RKO (cell line): ENCODE results near the gene DHRS3.

Experiments
- DNase-seq: peaks from one replicate; pipeline ENCODE4 v3.0.0-alpha.2; 2016; ENCODE audit warnings: low spot score

Gene DHRS3

DNA sequence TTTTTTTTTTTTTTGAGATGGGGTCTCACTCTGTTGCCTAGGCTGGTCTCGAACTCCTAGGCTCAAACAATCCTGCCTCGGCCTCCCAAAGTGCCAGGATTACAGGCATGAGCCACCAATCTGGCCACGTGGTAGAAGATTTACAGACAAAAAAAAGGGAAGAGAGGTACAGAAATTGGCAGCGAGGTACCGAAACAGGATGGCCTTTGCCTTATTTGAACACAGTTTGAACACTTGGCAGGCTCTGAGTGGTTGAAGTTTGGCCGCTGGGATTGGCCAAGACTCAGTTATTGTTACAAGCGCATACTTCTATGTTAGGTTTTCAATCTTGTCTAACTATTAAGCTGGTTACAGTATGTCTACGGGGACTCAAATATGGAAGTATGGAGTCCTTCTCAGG lies 19.7 kb upstream of the DHRS3 start:
- DNase-seq = no peak

GRCh38 chr1:12636098-12636950 lies 18.3 kb upstream of the DHRS3 start:
- no peak for DNase-seq

DNA sequence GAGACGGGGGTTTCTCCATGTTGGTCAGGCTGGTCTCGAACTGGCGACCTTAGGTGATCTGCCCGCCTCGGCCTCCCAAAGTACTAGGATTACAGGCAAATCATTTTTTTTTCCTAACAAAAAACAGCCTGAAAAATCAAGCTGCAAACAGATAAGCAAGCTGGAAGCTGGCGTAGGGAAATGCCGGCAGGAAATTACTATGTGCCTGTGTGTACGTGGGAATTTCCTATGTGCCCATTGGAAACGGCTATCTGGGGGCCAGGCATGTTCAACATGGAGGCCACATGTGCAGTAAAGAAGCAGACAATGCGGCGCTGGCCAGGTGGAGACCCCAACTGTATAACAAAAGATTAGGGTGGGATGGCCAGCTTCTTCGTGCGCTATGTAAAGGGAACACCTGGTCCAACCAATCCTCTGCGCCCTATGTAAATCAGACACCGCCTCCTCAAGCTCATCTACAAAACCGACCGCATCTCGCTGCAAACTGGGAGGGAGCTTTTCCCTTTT lies 16.7 kb upstream of the DHRS3 start:
- no peak for DNase-seq

- no peak for DNase-seq
These were observed 16.1 kb upstream of the DHRS3 start for GRCh38 chr1:12634156-12634555.

GRCh38 chr1:12631571-12631970 lies 13.6 kb upstream of the DHRS3 start:
- no peak for DNase-seq

- DNase-seq = no peak
These were observed 13.0 kb upstream of the DHRS3 start for GRCh38 chr1:12630946-12631530.

GRCh38 chr1:12629985-12630760 lies 12.2 kb upstream of the DHRS3 start:
- no peak for DNase-seq

DNA sequence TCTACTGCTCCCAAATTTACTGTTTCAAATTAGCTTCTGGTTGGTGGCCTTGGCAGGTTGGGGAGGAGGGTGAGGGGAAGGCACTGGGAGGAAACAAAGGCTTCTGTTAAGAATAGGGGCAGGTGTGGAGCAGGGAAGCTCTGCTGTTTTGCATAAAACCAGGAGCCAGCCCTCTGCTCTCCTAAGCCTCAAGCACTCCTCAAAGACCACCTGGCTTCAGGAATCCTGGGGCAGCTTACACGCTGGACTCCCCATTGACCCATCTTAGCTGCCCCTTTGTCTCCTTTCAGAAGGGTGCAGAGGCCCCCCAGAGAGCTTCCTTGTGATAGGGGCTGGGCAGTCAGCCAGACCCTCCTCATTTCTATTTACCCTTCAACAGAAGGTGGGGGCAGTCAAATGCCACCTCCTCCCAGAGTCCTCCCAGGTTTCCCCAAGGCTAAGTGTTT lies 11.5 kb upstream of the DHRS3 start:
- no peak for DNase-seq

DNA sequence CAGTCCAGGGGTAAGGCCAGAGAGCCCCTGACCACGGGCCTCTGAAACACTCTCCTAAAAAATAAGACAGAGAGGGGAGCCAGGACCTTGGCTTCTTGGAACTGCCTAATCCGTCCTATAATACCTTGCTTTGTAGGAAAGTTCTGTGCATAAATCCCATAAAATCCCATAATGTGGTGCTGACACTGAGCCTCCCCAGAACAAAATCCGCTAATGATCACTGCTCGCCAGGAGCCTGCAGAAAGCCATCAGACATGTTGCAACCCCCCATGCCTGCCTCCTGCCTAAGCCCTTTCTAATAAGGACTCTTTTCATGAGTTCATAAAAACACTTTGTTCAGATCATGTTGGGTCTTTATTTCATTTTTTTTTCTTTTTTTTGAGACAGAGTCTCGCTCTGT lies 9.3 kb upstream of the DHRS3 start:
- no peak for DNase-seq

GRCh38 chr1:12626888-12627287 lies 8.9 kb upstream of the DHRS3 start:
- no peak for DNase-seq

GRCh38 chr1:12625276-12625675 lies 7.3 kb upstream of the DHRS3 start:
- DNase-seq = no peak

DNA sequence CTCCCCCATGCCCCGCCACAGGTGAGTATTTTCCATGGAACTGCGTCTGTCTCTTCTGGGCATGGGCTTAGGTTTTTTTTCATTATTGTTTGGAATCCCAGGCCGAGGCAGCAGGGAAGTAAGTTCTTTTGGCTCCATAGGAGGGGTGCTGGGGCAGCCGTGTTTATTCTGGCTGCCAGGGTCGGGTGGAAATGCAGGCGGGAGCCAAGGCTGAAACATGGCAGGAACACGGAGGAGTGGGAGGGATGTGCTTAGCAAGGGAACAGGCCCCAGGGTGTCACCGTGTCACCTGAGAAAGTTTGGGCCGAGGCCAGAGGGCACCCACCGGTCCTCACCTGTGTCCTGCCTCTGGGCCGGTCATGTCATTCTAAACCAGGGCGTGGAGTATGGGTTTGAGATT lies 4.5 kb upstream of the DHRS3 start:
- no peak for DNase-seq

- DNase-seq = no peak
These were observed 3.6 kb upstream of the DHRS3 start for GRCh38 chr1:12621346-12622335.

- no peak for DNase-seq
These were observed 2.9 kb upstream of the DHRS3 start for GRCh38 chr1:12620931-12621330.

GRCh38 chr1:12620488-12620865 lies 2.5 kb upstream of the DHRS3 start:
- no peak for DNase-seq

- peak; percentile 87 for DNase-seq
These were observed 1.9 kb upstream of the DHRS3 start for GRCh38 chr1:12619792-12620487.

GRCh38 chr1:12618965-12619791 lies 1.2 kb upstream of the DHRS3 start:
- peak; percentile 86 for DNase-seq

GRCh38 chr1:12618661-12618964 lies 603 bp upstream of the DHRS3 start:
- DNase-seq = no peak

DNA sequence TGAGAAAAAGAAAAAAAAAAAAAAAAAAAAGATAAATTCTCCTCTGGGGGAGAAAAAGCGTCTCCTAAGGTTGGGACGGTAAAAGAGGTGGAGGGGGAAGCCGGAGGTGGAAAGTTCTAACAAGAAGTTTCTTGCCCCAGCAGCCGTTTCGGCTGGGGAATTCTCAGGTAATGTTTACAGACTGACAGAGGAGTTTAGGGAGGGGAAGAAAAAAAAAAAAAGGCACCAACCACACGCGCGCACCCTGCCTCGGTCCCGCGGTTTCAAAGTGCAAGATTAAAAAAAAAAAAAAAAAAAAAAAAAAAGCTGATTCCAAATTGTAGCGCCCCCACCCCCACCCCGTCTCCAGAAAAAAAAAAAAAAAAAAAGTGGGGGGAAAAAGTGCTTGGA lies 504 bp downstream of the DHRS3 start:
- no peak for DNase-seq

GRCh38 chr1:12616709-12617373 lies 1.2 kb downstream of the DHRS3 start:
- DNase-seq = no peak
